ENCODE results near the gene ACACA.
"Not testable (repeated sequence)": the region's sequence is repeated elsewhere in the genome, so short reads cannot be mapped to it uniquely, and the experiment has no call there.

ACACA gene

DNA sequence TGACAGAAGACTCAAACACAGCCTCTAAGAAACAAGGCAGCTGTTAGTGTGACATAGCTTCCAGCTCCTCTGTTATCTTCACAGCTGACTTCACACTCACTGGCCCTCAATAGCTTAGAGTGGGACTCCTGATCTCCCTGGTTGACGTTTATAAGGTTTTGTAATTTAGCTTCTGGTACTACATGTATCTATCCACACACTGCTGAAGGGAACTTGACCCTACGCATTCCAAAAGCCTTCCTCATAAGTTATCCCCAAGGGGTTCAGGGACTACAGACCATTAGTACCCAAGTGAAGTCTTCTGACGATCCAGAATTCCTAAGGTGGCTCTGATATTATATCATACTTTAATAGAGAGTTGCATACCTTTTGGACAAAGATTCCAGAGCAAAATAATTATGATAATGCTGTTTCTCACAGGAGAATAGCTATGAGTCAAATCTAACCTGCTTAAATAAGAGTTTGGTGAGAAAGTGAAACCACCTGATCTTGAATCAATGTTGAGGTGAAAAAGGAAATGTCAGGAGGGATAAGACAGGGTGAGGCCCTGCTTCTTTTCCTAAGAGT lies 14.5 kb downstream of the ACACA start:
- DNase-seq = no peak

DNA sequence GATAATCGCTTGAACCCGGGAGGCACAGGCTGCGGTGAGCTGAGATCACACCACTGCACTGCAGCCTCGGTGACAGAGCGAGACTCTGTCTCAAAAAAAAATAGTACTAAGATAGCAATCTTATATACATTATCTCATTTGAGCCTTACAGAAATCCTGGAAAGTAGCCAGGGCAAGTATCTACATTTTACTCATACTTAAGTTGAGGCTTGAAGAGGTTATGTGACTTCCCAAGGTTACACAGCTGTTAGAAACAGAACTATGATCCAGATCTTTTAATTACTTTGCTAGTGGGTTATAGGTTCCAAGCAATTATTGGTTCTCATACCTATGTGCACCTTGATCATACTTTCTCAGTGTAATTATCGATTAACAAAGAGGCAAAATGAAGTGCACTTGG lies 15.5 kb downstream of the ACACA start:
- no peak for DNase-seq

GRCh38 chr17:37389160-37389559 lies 17.5 kb downstream of the ACACA start:
- no peak for DNase-seq

DNA sequence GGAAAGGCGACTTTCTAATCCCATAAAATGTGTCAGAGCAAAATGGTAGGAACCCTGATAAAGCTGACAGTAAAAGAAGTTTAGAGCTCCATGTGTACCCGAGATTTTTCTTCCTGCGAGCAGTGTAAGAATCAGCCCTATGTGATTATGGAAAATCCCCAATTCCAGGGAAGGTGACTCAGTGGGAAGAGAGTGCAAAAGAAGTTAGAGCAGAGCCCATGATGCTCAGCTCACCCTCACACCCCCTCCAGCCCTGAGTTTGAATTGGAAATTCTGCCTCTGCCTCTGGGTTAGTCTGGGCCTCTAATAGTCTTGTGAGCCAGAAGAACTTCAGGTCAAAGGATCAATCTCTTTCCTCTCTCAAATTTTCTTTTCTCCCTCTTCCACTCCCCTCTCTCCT lies 18.4 kb downstream of the ACACA start:
- no peak for DNase-seq

GRCh38 chr17:37386462-37386861 lies 20.2 kb downstream of the ACACA start:
- DNase-seq = no peak

DNA sequence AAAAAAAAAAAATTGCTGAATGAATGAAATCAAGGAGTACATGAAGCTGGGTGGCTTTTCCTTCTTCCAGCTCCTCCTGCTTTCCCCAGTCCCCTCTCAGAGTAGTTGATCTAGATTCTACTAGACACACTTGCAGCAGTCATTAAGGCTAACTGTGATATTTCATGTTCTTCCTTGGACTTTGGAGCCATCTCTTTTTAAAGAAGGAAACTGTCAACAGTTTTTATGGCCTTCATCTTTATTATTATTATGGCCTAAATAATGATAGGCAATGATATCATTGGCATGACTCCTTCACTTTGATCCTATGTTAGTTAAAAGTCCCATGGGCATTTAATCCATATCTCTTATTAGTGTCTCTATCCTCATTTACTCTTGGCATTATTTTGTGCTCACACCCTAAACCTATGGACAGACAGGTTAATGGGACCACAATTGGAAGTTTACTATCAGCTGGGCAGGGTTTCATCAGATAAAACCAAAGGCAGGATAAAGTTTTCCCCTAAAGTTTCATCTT lies 21.1 kb downstream of the ACACA start:
- DNase-seq = no peak

DNA sequence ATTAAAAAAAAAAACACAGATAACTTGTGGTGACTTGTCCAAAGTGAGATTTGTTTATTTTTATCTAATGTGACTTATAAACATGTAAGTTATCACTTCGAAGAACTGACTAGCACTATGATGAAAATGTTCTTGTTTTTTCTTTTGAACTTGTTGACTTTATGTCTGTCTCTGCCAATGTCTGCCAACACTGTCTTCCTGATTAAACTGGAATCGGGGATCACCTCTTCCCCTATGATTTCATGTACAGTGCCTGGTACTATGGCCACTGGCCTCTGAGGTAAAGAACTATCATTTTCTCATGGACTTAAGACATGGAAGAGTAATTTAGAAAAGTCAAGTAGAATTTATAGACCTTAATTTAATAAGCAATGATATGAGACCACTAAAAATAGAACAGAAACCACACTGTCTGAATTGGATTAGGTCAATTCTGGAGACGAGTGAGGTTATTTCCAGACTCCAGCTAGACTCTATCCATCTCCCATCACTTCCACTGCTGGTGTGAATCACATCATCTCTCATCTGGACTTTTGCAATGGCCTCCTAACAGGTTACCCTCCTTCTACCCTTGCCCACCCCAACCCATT lies 22.0 kb downstream of the ACACA start:
- no peak for DNase-seq

GRCh38 chr17:37382056-37382455 lies 24.6 kb downstream of the ACACA start:
- no peak for DNase-seq

DNA sequence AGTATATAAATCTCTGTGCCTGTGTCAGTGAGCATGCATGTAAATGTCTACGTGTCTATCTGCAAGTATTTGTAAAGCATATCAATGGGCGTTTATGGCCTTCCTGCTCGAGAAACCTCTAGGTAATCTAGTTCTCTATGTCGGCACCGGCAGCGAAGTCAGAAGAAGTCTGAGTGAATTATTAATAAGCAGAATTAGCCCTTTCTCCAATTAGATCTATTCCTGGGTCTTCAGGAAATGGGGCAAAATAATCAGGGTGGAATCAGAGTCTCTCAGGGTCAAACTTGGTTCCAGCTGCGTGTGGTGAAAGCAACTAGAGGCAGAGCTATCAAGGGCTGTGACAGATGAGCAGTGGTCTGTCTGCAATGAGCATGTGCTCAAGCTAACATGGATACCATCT lies 30.9 kb downstream of the ACACA start, which contains the start of gene C17orf78:
C17orf78 (plus strand) TSS at position 280 of the 400 bp plus-strand sequence; CDS start at position 388, 108 bp downstream.
- DNase-seq = no peak

DNA sequence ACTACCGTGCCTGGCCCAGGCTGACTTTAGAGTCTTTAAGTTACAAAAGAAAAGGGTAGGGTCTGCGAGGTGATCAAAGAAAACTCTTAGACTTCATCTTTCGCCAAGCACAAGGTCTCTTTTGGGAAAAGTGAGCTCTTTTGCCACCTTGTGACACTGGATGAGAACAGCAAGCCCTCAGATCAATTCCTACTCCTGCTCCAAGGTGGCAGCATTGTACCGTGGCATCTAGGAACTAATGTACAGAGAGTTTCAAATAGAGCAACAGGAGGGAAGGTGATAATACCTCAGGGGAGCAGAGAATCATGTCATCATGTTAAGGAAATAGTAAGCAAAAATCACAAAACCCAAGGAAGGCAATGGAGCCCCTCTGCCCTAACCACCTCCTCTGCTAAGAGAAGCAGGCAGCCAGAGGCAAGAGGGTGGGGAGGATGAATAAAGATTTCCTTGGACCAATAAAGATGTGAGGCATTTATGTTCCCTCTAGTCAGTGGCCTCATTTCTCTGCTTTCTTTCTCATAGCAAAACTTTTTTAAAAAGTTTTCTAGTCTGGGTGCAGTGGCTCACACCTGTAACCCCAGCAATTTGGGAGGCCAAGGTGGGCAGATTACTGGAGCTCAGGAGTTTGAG lies 33.0 kb downstream of the ACACA start:
- DNase-seq = peak; percentile 64

DNA sequence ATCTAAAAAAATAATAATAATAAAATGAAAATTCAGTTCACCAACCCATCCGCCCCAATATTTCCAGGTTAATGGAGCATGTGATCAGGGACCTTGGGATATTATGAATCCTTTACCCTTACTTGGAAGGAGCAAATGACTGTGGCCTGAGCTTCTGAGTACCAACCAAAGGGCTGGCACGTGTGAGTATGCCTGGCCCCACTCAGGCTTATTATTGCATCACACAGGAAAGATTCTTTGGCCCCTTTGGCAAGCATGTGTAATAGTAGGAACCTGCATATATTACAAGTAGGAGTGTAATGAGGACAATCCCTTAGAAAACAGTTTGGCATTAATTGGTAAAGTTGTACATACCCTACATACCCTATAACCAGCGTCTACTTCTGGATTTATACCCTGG lies 38.1 kb downstream of the ACACA start:
- no peak for DNase-seq

GRCh38 chr17:37365589-37365988 lies 41.0 kb downstream of the ACACA start:
- no peak for DNase-seq

DNA sequence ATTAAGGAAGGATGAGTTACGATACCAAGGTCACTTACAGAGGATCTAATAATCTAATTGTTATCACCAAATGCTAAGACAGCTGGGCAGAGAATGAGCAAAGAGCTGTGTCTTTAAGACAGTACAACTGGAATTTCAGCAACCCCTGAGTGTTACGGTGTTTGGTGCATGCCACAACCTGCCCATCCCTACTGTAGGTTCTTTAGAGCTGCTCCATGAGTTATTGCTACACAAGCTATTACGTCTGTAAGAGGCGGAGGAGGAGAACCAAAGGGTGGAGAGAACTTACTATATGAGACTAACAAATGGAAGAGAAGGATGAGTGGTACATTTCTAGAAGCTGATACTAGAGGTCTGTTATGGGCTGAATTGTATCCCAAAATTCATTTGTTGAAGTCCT lies 45.1 kb downstream of the ACACA start:
- no peak for DNase-seq

GRCh38 chr17:37360632-37361031 lies 46.0 kb downstream of the ACACA start:
- DNase-seq = no peak

DNA sequence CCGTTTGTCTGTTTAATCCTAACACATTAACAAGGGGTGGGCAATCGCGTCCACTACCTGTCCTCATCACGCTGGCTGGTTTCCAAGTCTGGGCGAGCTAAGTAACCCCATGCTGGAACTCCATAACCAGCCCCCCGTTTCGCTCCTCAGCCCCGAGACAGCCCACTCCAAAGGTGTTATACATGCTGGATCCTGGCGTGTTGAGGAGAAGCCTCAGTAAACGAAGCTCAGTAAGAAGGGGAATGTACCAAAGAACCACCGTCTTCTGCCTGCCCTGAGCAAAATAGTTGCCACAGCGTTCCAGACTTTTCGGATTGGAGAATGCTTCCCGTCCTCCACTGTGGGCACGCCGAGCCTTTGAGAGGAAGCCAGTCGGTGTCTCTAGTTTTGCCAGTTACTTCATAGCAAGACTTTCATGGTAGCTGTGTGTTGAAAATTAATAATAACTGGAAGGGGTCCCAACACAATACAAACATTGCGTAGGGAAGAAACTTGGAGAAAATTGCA lies 46.9 kb downstream of the ACACA start:
- DNase-seq = no peak

DNA sequence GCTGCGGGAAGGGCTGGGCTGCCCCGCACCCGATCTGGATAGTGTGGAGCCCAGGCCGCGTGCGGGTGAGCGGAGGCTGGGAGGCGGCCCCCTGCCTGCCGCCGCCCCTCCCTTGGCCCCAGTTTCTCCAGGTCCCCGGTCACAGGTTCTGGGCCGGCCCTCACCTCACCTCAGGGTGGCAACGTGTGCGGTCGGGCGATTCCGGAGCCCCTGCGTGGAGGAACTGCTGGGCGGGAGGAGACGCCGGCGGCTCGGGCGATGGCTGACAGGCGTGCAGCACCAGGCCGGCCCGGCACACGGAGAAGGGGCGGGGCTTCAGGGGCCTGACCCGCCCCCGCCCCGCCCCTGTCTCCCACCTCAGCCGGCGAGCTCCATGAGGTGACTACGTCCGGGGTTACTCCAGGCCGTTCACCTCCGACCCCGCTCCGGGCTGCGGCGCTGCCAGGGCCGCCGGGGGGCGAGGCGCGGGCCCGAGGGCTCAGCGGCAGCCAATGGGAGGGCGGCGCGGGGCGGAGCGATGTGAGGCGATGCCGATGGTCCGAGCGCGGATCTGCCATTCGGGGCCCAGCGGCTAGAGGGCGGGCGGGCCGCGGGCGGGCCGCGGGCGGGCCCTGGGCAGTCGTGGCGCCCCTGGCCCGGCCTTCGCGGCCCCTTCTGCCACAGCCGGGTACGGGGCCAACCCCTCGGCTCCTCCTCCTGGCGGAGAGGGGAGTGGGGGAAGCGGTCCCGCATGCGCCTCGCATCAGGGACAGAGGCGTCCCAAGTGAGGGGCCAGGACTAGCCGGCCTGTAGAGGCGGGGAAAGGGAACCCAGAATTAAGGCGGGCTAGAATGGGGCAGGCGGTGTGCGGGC lies 47.6 kb downstream of the ACACA start:
- DNase-seq = peak; percentile 78

- DNase-seq = peak; percentile 37
These were observed 48.4 kb downstream of the ACACA start for GRCh38 chr17:37358098-37358829.

DNA sequence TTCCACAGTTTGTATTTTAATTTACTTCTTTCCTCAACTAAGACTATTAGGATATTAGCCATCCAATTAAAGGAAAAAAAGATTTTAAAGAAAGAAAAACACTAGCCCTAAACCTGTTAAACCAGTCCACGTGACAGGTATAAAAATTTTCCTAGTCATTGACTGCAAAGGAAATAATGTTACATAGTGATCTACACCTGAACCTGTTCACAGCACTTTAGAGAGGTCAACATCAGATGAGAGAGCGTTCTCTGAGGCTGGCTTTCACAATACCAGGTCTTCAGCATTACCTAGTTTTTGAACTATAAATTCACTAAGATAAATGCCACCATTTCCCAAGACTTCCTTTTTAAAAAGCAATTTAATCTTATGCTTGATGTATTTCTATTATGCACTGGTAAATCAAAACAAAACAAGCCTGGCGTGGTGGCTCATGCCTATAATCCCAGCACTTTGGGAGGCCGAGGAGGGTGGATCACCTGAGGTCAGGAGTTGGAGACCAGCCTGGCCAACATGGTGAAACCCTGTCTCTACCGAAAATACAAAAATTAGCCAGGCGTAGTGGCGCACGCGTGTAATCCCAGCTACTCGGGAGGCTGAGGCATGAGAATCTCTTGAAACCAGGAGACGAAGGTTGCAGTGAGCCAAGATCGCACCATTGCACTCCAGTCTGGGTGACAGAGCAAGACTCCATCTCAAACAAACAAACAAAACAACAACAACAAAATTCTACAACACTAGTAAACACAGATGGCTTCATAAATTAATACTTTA lies 49.7 kb downstream of the ACACA start:
- DNase-seq = not testable (repeated sequence)

GRCh38 chr17:37346863-37347402 lies 59.7 kb downstream of the ACACA start:
- not testable (repeated sequence) for DNase-seq

GRCh38 chr17:37344519-37344918 lies 62.1 kb downstream of the ACACA start:
- no peak for DNase-seq

DNA sequence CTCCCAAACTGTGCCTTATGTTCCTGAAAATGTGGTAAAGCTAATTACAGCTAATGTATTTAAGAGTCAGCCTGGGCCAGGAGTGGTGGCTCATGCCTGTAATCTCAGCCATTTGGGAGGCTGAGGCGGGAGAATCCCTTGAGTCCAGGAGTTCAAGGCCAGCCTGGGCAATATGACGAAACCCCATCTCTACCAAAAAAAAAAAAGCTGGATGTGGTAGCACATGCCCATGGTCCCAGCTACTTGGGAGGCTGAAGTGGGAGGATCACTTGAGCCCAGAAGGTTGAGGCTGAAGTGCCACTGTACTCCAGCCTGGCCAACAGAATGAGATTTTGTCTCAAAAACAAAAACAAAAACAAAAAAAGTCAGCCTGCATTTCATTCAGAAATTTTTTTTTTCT lies 64.0 kb downstream of the ACACA start:
- DNase-seq = no peak

Measured in NCI-H2171 (cell line).